NCI-H748 (cell line): ENCODE measurements around the gene MRPL27.

ENCODE experiments used
- DNase-seq: peaks from one replicate; lab custom pipeline; 2025; ENCODE audit not compliant: unreplicated experiment; lab: John Stamatoyannopoulos, UW

MRPL27 gene

DNA sequence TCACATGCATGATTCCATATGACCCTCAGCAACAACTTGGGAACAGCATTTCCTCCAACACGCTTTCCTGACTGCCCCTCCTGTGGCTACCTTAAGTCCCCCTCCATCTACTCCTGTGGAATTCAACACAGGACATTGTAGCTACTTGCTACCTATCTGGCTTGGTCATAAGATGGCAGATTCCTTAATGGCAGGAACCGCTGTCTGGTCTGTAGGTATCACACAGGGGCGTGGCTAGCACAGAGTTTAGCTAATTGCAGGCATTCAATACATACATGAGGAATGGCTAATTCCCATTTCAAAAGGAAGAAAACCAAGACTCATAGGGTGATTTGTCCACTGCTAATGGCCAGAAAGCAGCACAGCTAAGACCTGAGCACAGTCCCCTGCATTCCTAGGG lies 15.7 kb upstream of the MRPL27 start:
- no peak for DNase-seq

DNA sequence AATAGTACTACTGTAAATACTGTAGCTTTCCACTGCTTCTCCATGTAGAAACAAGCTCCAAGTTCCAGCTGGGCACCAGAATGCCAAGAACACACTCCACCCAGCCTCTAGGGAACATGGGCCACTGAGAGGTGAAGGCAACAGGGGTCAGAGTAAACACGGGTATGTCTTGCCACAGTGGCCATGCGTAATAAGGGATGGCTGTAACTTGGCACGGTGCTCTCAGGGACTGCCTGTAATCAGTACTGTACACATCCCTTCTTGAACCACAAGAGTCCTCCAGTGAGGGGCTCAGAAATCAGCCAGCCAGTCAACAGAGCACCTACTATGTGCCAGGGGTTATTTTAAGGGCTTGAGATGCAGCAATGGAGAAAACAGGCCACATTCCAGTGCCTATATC lies 13.5 kb upstream of the MRPL27 start:
- no peak for DNase-seq

DNA sequence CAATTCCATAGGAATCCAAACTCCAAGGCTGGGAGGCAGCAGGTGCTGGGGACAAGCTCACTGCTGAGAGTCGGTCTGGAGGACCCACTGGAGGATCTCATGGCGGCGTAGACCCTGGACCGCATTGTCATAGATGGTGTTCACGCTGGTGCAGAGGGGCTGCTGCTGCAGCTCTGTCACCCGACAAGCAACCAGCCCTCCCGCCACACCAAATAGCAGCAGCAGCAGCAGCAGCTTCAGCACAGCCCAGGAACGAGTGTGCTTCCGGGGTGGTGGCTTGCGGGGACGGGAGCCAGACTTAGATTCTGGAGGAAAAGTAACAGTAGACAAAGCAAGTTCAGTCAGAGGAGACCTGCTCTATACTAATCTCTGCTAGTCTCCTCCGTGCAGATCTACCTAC lies 9.9 kb upstream of the MRPL27 start:
- DNase-seq, result no peak

- no peak for DNase-seq
Observed at GRCh38 chr17:50381920-50382319, 8.9 kb upstream of the MRPL27 start.

DNA sequence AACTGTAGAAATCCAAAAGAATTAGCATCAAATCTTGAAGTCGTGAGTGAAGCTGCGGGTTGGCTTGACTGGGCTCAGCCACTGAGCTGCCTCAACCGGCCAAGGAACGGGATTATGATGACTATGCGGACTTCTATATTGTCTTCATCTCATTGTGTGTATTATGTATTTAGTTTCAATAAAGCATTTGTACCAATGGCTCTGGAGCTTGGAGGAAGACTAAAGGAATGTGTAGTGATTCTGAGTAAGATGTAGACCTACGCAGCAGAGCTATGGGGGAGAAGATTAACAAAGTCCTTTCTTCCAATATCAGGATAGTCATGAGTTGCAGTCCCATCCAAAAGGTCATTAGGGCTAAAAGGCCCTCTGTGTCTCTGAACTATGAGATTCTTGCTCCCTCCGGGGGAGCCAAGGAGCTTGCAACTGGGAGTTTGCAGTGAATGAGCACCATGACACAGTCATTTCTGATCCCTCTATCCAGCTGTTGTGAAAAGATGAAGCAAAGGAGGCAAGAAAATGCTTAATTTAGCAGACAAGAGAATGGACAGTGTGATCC lies 8.4 kb upstream of the MRPL27 start:
- no peak for DNase-seq

DNA sequence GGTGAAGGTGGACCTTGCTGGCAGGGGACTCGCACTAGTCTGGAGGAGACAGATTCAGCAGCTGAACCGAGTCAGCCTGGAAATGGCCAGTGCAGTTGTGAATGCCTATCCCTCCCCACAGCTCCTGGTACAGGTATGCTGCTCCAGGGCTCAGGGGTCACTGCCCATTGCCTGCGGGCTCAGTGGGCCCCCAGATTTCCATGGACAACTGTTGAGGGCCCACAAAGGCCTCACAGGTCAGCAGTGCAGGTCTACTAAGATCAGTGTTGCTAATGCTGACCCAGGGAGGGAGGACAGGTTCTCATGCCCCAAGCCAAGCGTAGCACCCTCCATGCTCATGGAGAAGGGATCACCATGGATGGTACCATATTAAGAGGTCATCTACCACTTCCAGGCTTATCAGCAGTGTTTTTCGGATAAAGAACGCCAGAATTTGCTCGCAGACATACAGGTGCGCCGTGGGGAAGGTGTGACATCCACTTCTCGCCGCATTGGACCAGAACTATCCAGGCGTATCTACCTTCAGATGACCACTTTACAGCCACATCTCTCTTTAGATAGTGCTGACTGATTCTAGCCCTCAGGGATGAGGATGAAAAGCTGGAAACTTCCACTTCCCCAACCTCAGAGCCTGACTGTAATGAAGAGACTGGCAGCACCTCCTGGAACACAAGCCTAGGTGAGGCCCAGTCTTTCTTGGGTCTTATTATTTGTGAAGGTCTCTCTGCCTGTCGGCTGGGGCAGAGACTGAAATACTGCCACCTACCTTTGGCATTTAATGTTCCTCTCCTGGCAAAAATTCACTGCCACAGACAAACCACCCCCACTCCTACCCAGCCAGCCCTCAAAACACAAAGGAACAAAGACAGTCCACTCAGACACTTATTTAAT lies 7.6 kb upstream of the MRPL27 start:
- DNase-seq, result no peak

DNA sequence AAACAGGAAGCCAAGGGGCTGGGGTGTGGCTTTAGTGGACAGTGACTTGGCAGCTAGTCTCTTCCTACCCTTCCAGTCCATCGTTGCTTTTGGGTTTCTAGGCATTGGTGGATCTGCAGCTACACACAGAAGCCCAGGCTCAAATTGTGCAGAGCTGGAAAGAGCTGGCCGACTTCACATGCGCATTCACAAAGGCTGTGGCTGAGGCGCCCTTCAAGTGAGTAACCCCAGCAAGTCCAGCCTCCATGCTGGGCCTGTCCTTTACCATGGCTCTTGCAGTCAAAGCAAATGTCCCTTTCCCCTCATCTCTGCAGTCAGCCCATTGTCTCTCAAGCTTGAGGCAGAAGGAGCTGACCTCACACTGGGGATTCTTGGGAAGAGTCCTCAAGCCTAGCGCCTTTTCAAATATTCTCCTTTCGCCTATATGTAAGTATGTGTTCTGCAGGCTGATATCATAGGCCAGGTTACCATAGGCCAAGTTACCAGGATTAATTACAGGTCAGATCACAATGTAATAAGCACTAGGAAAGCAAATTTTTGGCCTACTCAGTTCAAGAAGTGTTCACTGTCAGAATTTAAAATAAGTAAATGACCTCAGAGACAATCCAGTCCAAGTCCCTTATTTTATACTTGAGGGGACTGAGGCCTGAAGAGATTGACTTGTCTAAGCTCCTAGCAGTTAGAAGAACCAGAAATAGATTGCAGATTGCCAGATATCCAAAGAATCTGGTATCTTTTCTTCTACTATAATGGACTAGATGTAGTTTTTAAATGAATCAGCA lies 6.6 kb upstream of the MRPL27 start:
- no peak for DNase-seq

- peak; percentile 74 for DNase-seq
Observed at GRCh38 chr17:50375858-50376538, 3.0 kb upstream of the MRPL27 start.

GRCh38 chr17:50373705-50374104 lies 721 bp upstream of the MRPL27 start:
- no peak for DNase-seq

DNA sequence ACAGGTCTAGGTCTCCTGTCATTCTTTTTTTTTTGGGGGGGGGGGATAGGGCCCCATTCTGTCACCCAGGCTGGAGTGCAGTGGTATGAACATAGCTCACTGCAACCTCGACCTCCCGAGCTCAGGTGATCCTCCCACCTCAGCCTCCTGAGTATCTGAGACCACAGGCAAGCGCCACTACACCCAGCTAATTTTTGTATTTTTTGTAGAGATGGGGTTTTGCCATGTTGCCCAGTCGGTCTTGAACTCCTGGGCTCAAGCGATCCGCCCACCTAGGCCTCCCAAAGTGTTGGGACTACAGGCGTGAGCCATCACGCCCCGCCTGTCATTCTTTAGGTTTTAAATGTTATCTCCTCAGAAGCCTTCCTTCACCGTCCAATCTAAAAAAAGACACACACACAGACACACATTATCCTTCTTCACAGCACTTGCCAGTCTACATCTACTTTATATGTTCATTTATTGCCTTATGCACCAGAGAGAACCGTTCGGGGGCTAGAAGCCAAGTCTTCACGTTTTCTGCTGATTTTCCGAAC lies 694 bp downstream of the MRPL27 start:
- DNase-seq, result no peak

GRCh38 chr17:50371526-50371925 lies 1.5 kb downstream of the MRPL27 start:
- DNase-seq, result no peak

DNA sequence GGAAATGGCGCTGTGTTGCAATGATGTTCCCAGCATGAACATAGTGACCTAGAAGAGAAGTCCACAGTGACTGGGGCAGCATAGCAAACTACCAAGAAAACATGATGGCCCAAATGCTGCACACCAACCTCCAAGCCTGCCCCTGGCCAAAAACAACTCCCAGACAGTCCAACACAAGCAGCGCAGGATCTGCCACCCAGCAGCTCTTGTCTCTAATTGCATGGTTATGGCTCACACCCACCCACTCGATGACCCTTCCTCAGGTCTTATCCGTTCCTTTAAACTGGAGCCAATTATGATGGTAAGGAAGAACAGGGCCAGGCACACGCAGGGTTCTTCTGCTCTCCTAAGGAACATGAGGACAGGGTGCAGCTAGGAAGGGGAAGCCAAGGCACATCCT lies 2.9 kb downstream of the MRPL27 start:
- DNase-seq, result no peak

GRCh38 chr17:50367401-50367800 lies 5.6 kb downstream of the MRPL27 start:
- no peak for DNase-seq

GRCh38 chr17:50365649-50366393 lies 7.2 kb downstream of the MRPL27 start:
- DNase-seq, result no peak

GRCh38 chr17:50365165-50365564 lies 7.8 kb downstream of the MRPL27 start:
- DNase-seq, result no peak

DNA sequence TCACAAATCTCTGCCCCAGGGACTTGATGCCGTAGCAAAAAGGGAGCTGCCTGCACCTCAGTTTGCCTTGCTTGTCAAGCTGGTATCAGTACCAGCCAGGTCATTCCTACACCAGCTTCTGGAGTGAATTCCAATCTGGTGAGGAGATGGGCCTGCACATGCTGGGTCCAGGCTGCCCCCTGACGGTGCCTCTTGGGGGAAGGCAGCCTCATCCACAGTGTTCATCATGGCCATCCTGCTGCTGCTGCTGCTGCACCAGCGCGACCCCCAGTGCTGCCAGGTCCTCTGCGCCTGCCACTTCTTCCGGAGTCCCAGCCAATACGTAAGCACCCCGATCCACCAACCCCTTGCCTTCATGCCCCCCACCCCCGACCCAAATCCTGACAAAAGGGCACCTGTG lies 8.3 kb downstream of the MRPL27 start:
- DNase-seq, result no peak

- DNase-seq, result no peak
Observed at GRCh38 chr17:50364061-50364458, 8.9 kb downstream of the MRPL27 start.

- DNase-seq, result peak; percentile 74
Observed at GRCh38 chr17:50363217-50364060, 9.5 kb downstream of the MRPL27 start.

DNA sequence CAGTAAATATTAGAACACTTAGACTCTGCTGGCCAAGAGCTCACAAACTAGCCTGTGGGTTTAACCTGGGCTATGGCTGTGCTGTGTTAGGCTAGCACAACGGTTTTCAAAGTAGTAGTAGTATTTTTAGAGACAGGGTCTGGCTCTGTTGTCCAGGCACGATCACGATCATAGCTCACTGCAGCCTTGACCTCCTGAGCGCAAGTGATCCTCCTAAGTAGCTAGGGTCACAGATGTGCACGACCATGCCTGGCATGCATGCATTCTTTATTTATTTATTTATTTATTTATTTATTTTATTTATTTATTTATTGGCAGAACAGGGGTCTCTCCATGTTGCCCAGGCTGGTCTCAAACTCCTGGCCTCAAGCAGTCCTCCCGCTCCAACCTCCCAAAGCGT lies 10.3 kb downstream of the MRPL27 start:
- no peak for DNase-seq
